ENCODE data around the gene ATRN. TPM values are rescaled to one million over a fixed set of nuclear protein-coding genes. Genes with fewer than 3 reads are reported as not detected.

The ATRN gene
- total and polyA plus RNA-seq, 2 donors (not counting 3 experiments of a cell fraction or from before 2014, with no cell fraction given): 32.3 to 33.1 TPM

DNA sequence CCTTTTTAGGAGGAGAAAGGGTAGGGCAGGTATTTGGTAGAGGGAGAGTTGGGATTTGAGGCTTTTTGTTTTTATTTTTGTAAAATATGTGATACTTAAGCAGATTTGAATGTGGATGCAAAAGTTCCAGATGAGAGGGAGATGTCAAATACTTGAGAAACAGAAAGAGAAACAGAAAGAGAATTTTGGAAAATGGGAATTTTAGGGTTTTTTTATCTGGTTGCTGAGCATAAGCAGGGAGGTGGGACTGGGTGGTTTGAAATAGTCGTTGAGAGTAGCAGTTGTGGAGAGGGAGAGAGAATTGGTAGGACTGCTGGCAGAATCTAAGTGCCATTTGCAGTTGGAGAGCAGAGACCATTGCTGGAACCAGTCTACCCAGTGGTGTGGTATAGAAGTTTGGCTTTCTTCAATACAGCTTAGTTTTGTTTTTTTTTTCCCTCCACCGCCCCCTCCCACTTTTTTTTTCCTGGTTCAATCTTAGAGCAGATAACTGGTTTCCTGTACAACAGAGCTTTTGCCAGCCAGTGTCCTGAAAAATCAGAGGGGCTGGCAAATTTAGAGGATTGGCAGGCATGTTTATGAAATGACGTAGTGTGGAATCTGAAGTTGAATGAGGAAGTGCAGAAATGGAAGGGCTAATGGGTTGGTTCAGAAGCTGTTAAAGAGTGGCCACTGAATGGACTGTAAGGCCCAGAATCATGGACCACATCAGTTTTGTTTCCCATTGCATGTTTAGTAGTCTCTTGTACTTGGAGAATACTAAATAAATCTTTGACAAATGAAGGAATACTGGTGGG lies 68.7 kb downstream of the ATRN start:
- peak; percentile 37 for DNase-seq (ENCODE audit: low read depth, low spot score)
- no peaks in the 10 kb centered on the region for H3K27me3 ChIP-seq (ENCODE audit: control insufficient read depth in 2 of 2, insufficient read depth in 2 of 2, low read length in 2 of 2)
- dilution Hi-C loops (cut with MboI; ENCODE audit: extremely low pct_ligation_motif_present, low sequenced_read_pairs) (no loop called here), intact Hi-C loops (cut with micrococcal nuclease) (no loop called here)
- H3K36me3 ChIP-seq (ENCODE audit: control insufficient read depth in 2 of 2, extremely low read depth in 1 of 2, insufficient read depth in 2 of 2, low read length in 2 of 2): no peaks in the 10 kb centered on the region
- H3K9me3 ChIP-seq (replicated peaks; ENCODE audit: control insufficient read depth, insufficient read depth, low read length): no peaks in the 10 kb centered on the region
- BruUV-seq (replicated peaks): no TSS peak
- H3K79me2 ChIP-seq (ENCODE audit: control insufficient read depth, insufficient read depth, low read length): no peaks in the 10 kb centered on the region
- H4K20me1 ChIP-seq (replicated peaks; ENCODE audit: control insufficient read depth, extremely low read depth, insufficient read depth, low read length): peaks cover 3% of the 10 kb centered on the region
- ChIA-PET CTCF (interaction anchor here (0.8 kb wide), 1 partner anchor 28 kb away, joined by 3 read pairs; no protein-coding TSS in a partner anchor), POLR2A (no interaction called here)
- H3K9me1 ChIP-seq (replicated peaks; ENCODE audit: control insufficient read depth, extremely low read depth, insufficient read depth, low read length): no peaks in the 10 kb centered on the region
- H2AFZ ChIP-seq (ENCODE audit: low read depth, low read length): no peak overlapping the region
- H3K27ac ChIP-seq (ENCODE audit: insufficient read depth, low read depth, low read length): no peak overlapping the region
- no peak for FAIRE-seq
- TF ChIP-seq JUN (IDR thresholded peaks at IDR 0.05; ENCODE audit: borderline replicate concordance, insufficient read depth, insufficient read length, low read depth) (no peak), POLR2AphosphoS5 (IDR thresholded peaks at IDR 0.05; ENCODE audit: insufficient read depth, low read depth, low read length) (no peak), GATA2 (IDR thresholded peaks at IDR 0.05; ENCODE audit: insufficient read depth, insufficient read length, low read depth, low read length) (no peak), FOS (IDR thresholded peaks at IDR 0.05; ENCODE audit: borderline replicate concordance, insufficient read depth, low read length) (no peak), POLR2A (IDR thresholded peaks at IDR 0.05; ENCODE audit: low read depth, low read length) (no peak), MYC (IDR thresholded peaks at IDR 0.05; ENCODE audit: low read depth, low read length) (no peak), EZH2 (IDR thresholded peaks at IDR 0.05; ENCODE audit: borderline replicate concordance, low read depth, low read length, severe bottlenecking) (no peak)
- TF ChIP-seq, protein P1, sequence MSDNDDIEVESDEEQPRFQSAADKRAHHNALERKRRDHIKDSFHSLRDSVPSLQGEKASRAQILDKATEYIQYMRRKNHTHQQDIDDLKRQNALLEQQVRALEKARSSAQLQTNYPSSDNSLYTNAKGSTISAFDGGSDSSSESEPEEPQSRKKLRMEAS (IDR thresholded peaks at IDR 0.05; ENCODE audit: insufficient read depth, insufficient read length): no peak
- TF ChIP-seq, protein P2, sequence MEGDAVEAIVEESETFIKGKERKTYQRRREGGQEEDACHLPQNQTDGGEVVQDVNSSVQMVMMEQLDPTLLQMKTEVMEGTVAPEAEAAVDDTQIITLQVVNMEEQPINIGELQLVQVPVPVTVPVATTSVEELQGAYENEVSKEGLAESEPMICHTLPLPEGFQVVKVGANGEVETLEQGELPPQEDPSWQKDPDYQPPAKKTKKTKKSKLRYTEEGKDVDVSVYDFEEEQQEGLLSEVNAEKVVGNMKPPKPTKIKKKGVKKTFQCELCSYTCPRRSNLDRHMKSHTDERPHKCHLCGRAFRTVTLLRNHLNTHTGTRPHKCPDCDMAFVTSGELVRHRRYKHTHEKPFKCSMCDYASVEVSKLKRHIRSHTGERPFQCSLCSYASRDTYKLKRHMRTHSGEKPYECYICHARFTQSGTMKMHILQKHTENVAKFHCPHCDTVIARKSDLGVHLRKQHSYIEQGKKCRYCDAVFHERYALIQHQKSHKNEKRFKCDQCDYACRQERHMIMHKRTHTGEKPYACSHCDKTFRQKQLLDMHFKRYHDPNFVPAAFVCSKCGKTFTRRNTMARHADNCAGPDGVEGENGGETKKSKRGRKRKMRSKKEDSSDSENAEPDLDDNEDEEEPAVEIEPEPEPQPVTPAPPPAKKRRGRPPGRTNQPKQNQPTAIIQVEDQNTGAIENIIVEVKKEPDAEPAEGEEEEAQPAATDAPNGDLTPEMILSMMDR (IDR thresholded peaks at IDR 0.05; ENCODE audit: extremely low read depth in 1 of 2, insufficient read depth in 1 of 2, low read depth in 1 of 2, low read length in 2 of 2): no peak
- peak overlapping the region; percentile 17 for H3K4me2 ChIP-seq (ENCODE audit: insufficient read depth, low read length)
- no peak overlapping the region for H3K4me3 ChIP-seq (replicated peaks in 1 of 3; ENCODE audit: insufficient read depth in 1 of 3, low read depth in 1 of 3, low read length in 3 of 3)
- H3K9ac ChIP-seq (replicated peaks; ENCODE audit: extremely low read depth, insufficient read depth, low read length): no peak overlapping the region
- H3K4me1 ChIP-seq (ENCODE audit: control insufficient read depth, extremely low read depth, insufficient read depth, low read length): no peaks in the 10 kb centered on the region
